HG02943 (cell line): ENCODE measurements around the gene CCNY.

Source experiments
- ATAC-seq: cut with Tn5 transposase; IDR thresholded peaks from one replicate; pipeline ENCODE4 v1.9.1; 2021; ENCODE audit warnings: mild to moderate bottlenecking, low read depth, moderate library complexity; ENCODE audit not compliant: unreplicated experiment

Gene CCNY

GRCh38 chr10:35466170-35466569 is 129.9 kb downstream of the CCNY start:
- no peak for ATAC-seq

- ATAC-seq: no peak
These were observed 130.4 kb downstream of the CCNY start for GRCh38 chr10:35466661-35467060.

GRCh38 chr10:35467186-35467585 is 130.9 kb downstream of the CCNY start:
- no peak for ATAC-seq

GRCh38 chr10:35470248-35470924 is 134.1 kb downstream of the CCNY start:
- ATAC-seq: no peak

GRCh38 chr10:35470925-35471315 is 134.6 kb downstream of the CCNY start:
- ATAC-seq: no peak

- no peak for ATAC-seq
These were observed 135.1 kb downstream of the CCNY start for GRCh38 chr10:35471435-35471834.

GRCh38 chr10:35480142-35480541 is 143.8 kb downstream of the CCNY start:
- ATAC-seq: no peak

GRCh38 chr10:35481413-35481812 is 145.1 kb downstream of the CCNY start:
- ATAC-seq: no peak

GRCh38 chr10:35486297-35486990 is 150.1 kb downstream of the CCNY start:
- ATAC-seq: no peak

GRCh38 chr10:35487336-35488034 is 151.2 kb downstream of the CCNY start:
- ATAC-seq: no peak

GRCh38 chr10:35488228-35488627 is 151.9 kb downstream of the CCNY start:
- no peak for ATAC-seq

GRCh38 chr10:35492386-35493195 is 156.3 kb downstream of the CCNY start:
- no peak for ATAC-seq

- no peak for ATAC-seq
These were observed 157.1 kb downstream of the CCNY start for GRCh38 chr10:35493196-35494118.

GRCh38 chr10:35495521-35496119 is 159.3 kb downstream of the CCNY start:
- ATAC-seq: peak; percentile 63

GRCh38 chr10:35497909-35498308 is 161.6 kb downstream of the CCNY start:
- ATAC-seq: no peak

GRCh38 chr10:35498693-35499092 is 162.4 kb downstream of the CCNY start:
- peak; percentile 59 for ATAC-seq

GRCh38 chr10:35501923-35502322 is 165.6 kb downstream of the CCNY start:
- no peak for ATAC-seq

GRCh38 chr10:35502692-35503091 is 166.4 kb downstream of the CCNY start:
- ATAC-seq: no peak

GRCh38 chr10:35503578-35503977 is 167.3 kb downstream of the CCNY start:
- ATAC-seq: no peak
